Measurements from ENCODE around the gene FCHSD1. TPM values are rescaled to one million over a fixed set of nuclear protein-coding genes. Genes with fewer than 3 reads are reported as not detected.

Gene FCHSD1
- total and polyA plus RNA-seq, 2 of the 4 experiments (the other 2 are of a cell fraction), result 33.2 to 62.1 TPM

DNA sequence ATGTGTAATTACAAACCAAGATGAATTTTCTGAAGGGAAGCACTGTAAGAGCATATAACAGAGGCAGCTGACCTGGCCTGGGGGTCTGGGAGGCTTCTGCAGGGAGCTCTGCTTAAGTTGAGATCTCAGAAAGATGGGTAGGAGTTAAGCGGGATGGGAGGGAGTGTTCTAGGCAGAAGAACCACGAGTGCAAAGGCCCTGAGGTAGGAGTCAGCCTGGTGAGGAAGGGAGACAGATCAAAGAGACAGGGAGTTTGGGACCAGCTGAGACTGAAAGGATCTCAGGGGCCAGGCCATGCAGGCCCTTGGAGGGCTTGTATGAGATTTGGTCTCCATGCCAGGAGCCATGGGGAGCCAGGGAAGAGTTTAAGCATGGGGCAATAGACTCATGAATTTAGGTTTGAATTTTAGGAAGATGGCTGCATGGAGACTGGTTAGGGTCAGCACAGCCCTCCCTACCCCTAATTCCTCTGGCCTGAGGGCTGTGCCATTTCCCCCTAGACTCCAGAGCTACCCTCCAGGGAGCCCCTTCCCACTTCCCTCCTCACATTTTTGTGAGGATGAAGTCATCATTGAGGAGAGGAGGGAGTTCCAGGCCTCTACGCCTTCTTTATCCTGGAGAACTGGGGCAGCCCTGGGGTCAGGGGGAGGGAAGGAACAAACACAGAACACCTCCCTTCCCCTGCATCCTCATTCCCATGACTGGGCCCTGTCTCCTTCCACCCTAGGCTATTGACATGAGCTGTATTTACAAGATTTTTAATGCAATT is 35.6 kb upstream of the FCHSD1 start:
- intact Hi-C loops (cut with micrococcal nuclease), result no loop called here
- H2AFZ ChIP-seq (replicated peaks; ENCODE audit: low read length, poor library complexity), result no peak overlapping the region
- in situ Hi-C loops (cut with MboI; ENCODE audit: low sequenced_read_pairs), result loop anchor here (25.0 kb wide), 1 partner anchor 425 kb away; the partner anchor contains the start of gene NDFIP1

More for the DNA sequence above, 35.6 kb upstream of the FCHSD1 start:
- H3K4me1 ChIP-seq (ENCODE audit: control insufficient read depth, insufficient read depth, low read length), result peaks cover 3% of the 10 kb centered on the region
- no peak overlapping the region for H3K56ac ChIP-seq (ENCODE audit: extremely low read depth, insufficient read depth, low read length)
- H2AK5ac ChIP-seq (ENCODE audit: low read depth, low read length), result no peak overlapping the region
- WGBS, 2 experiments (ENCODE audit: extremely low coverage in 2 of 2, insufficient read length in 1 of 2), result 83% methylated on average over 2 of the region's 3 CpGs; no CpG with 5 or more reads in 1 of the 2 experiments
- no peak overlapping the region for H4K8ac ChIP-seq (ENCODE audit: low read depth in 2 of 2, low read length in 2 of 2)
- no peaks in the 10 kb centered on the region for H3K79me1 ChIP-seq (ENCODE audit: low read depth in 1 of 2, low read length in 2 of 2)
- no peaks in the 10 kb centered on the region for H3K9me3 ChIP-seq (ENCODE audit: control insufficient read depth, insufficient read depth, low read length)
- no peak overlapping the region for H3K14ac ChIP-seq (replicated peaks; ENCODE audit: low read depth, low read length)
- no peak overlapping the region for H3K27ac ChIP-seq (ENCODE audit: insufficient read depth, low read length)
- H3K23ac ChIP-seq (ENCODE audit: low read depth, low read length), result no peak overlapping the region; the same call in 1 of the 2 replicates
- H3K9me1 ChIP-seq (ENCODE audit: insufficient read depth, low read length), result peaks cover 3% of the 10 kb centered on the region; the same call in 1 of the 2 replicates
- ATAC-seq (ENCODE audit: low read depth), result no peak
- H3K4me3 ChIP-seq (ENCODE audit: insufficient read depth, low read depth, low read length), result no peak overlapping the region
- H2AK9ac ChIP-seq (replicated peaks; ENCODE audit: low read depth, low read length, poor library complexity), result no peak overlapping the region
- H4K5ac ChIP-seq (ENCODE audit: low read depth, low read length), result no peak overlapping the region
- dilution Hi-C loops (cut with HindIII; ENCODE audit: low sequenced_read_pairs, unreplicated experiment), result no loop called here
- no peak overlapping the region for H2BK120ac ChIP-seq (ENCODE audit: low read depth, low read length)
- BruUV-seq (replicated peaks), result no TSS peak
- H3K4ac ChIP-seq (ENCODE audit: low read depth, low read length), result no peak overlapping the region
- no peak overlapping the region for H4K91ac ChIP-seq (ENCODE audit: insufficient read depth, low read depth, low read length)
- H2BK5ac ChIP-seq (ENCODE audit: low read depth, low read length, poor library complexity, severe bottlenecking), result no peak overlapping the region
- peaks cover 30% of the 10 kb centered on the region for H3K27me3 ChIP-seq (ENCODE audit: control insufficient read depth, insufficient read depth, low read length)
- no peaks in the 10 kb centered on the region for H3K36me3 ChIP-seq (ENCODE audit: control insufficient read depth, insufficient read depth, low read length)
- H2BK15ac ChIP-seq (ENCODE audit: low read depth, low read length), result no peak overlapping the region
- no peak overlapping the region for H3K18ac ChIP-seq (ENCODE audit: low read depth, low read length)
- H4K20me1 ChIP-seq (ENCODE audit: insufficient read depth, low read length), result no peaks in the 10 kb centered on the region
- TF ChIP-seq, protein P1, sequence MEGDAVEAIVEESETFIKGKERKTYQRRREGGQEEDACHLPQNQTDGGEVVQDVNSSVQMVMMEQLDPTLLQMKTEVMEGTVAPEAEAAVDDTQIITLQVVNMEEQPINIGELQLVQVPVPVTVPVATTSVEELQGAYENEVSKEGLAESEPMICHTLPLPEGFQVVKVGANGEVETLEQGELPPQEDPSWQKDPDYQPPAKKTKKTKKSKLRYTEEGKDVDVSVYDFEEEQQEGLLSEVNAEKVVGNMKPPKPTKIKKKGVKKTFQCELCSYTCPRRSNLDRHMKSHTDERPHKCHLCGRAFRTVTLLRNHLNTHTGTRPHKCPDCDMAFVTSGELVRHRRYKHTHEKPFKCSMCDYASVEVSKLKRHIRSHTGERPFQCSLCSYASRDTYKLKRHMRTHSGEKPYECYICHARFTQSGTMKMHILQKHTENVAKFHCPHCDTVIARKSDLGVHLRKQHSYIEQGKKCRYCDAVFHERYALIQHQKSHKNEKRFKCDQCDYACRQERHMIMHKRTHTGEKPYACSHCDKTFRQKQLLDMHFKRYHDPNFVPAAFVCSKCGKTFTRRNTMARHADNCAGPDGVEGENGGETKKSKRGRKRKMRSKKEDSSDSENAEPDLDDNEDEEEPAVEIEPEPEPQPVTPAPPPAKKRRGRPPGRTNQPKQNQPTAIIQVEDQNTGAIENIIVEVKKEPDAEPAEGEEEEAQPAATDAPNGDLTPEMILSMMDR (conservative IDR thresholded peaks at IDR 0.05; ENCODE audit: low read depth, low read length), result no peak
- TF ChIP-seq NFE2L2 (IDR thresholded peaks at IDR 0.05; ENCODE audit: low read depth, low read length) (no peak), MXI1 (IDR thresholded peaks at IDR 0.05; ENCODE audit: borderline replicate concordance, low read depth, low read length) (no peak)
- H3K4me2 ChIP-seq (ENCODE audit: low read depth, low read length), result no peak overlapping the region
- ChIA-PET CTCF (interaction anchor here (1.2 kb wide), 1 partner anchor 274 kb away, joined by 4 read pairs; no protein-coding TSS in a partner anchor), POLR2A (ENCODE audit: unreplicated experiment) (no interaction called here)
- H3K9ac ChIP-seq (ENCODE audit: low read depth, low read length), result no peak overlapping the region
- no peak overlapping the region for H2BK20ac ChIP-seq (ENCODE audit: low read depth, low read length)
- DNase-seq, result no peak

Measured in IMR-90 (cell line).